GM12891 (cell line): Measurements from ENCODE around the gene CDH19.
"Not testable (repeated sequence)": the region's sequence is repeated elsewhere in the genome, so short reads cannot be mapped to it uniquely, and the experiment has no call there.

Experiments
- DNase-seq: peaks from one replicate; pipeline ENCODE4 v3.0.0; 2011; ENCODE audit warnings: low spot score; ENCODE audit not compliant: insufficient read length
- FAIRE-seq: peaks from 2 replicates; lab custom pipeline; 2011; peaks lifted over from hg19 to GRCh38; lab: Jason Lieb, UNC
- PAX5 ChIP-seq: IDR thresholded peaks from 2 replicates; pipeline ENCODE4 v1.6.1; 2011; ENCODE audit warnings: low read length, moderate library complexity, mild to moderate bottlenecking; ENCODE audit not compliant: insufficient read depth, severe bottlenecking
- POLR2A ChIP-seq: IDR thresholded peaks from 2 replicates; pipeline ENCODE4 v1.6.1; 2011; ENCODE audit warnings: low read depth, low read length, control low read depth
- POLR2AphosphoS5 ChIP-seq: IDR thresholded peaks from 2 replicates; pipeline ENCODE4 v1.6.1; 2011; ENCODE audit warnings: low read depth, low read length, control low read depth
- POU2F2 ChIP-seq: IDR thresholded peaks from 2 replicates; pipeline ENCODE4 v1.6.1; 2011; ENCODE audit warnings: low read depth, mild to moderate bottlenecking, control low read depth, low read length, moderate library complexity
- SPI1 ChIP-seq: IDR thresholded peaks from 2 replicates; pipeline ENCODE4 v1.6.1; 2011; ENCODE audit warnings: low read depth, low read length, control low read depth
- TAF1 ChIP-seq: IDR thresholded peaks from 2 replicates; pipeline ENCODE4 v1.6.1; 2011; ENCODE audit warnings: low read depth, low read length, control low read depth

Gene CDH19

GRCh38 chr18:66497351-66497750, 106.5 kb downstream of the CDH19 start:
- TF ChIP-seq TAF1: no peak
- no peak for TF ChIP-seq POLR2AphosphoS5
- no peak for TF ChIP-seq PAX5
- no peak for TF ChIP-seq POLR2A
- no peak for TF ChIP-seq POU2F2
- TF ChIP-seq SPI1: no peak
- DNase-seq (no peak), FAIRE-seq (no peak)

- TF ChIP-seq TAF1 (no peak), PAX5 (no peak), POLR2A (no peak)
- peak; percentile 1 for DNase-seq
- FAIRE-seq: peak; percentile 26
These were observed 108.0 kb downstream of the CDH19 start for GRCh38 chr18:66495844-66496243.

- FAIRE-seq: no peak
- no peak for DNase-seq
- no peak for TF ChIP-seq POLR2A
- no peak for TF ChIP-seq POU2F2
- TF ChIP-seq SPI1: no peak
- TF ChIP-seq PAX5: no peak
These were observed 130.0 kb downstream of the CDH19 start for GRCh38 chr18:66473882-66474281.

- FAIRE-seq, DNase-seq: not testable (repeated sequence)
These were observed 137.7 kb downstream of the CDH19 start for GRCh38 chr18:66466184-66466583.

GRCh38 chr18:66461344-66461743, 142.5 kb downstream of the CDH19 start:
- TF ChIP-seq PAX5 (no peak), POLR2AphosphoS5 (no peak), TAF1 (no peak), POU2F2 (no peak), SPI1 (no peak), POLR2A (no peak)
- DNase-seq: no peak

GRCh38 chr18:66457245-66457644, 146.6 kb downstream of the CDH19 start:
- TF ChIP-seq SPI1 (no peak), POLR2AphosphoS5 (no peak), PAX5 (no peak), POU2F2 (no peak)
- no peak for FAIRE-seq
- DNase-seq: no peak

More at GRCh38 chr18:66461344-66461743, 142.5 kb downstream of the CDH19 start:
- FAIRE-seq: no peak
